Peyer's patch (tissue), 4 donors: Measurements from ENCODE around the gene LRCOL1.

Source experiments
- POLR2A ChIP-seq, 2 donors: fragments of 450-650 bp; IDR thresholded peaks; one replicate each; pipeline ENCODE4 v1.5.1; 2017; ENCODE audit warnings: antibody characterized with exemption in 2 of 2, mild to moderate bottlenecking in 2 of 2, moderate library complexity in 2 of 2
- TF ChIP-seq, protein P1 (sequence below), 6 experiments: fragments of 450-650 bp in 4 of 6; fragments of 200-600 bp in 2 of 6; sonication (generic) in 1 of 6; IDR thresholded peaks; one replicate each; pipeline ENCODE4 v1.5.1; 2017 to 2019; ENCODE audit warnings: antibody characterized with exemption in 6 of 6, mild to moderate bottlenecking in 3 of 6, moderate library complexity in 1 of 6

- TF ChIP-seq, protein P1, sequence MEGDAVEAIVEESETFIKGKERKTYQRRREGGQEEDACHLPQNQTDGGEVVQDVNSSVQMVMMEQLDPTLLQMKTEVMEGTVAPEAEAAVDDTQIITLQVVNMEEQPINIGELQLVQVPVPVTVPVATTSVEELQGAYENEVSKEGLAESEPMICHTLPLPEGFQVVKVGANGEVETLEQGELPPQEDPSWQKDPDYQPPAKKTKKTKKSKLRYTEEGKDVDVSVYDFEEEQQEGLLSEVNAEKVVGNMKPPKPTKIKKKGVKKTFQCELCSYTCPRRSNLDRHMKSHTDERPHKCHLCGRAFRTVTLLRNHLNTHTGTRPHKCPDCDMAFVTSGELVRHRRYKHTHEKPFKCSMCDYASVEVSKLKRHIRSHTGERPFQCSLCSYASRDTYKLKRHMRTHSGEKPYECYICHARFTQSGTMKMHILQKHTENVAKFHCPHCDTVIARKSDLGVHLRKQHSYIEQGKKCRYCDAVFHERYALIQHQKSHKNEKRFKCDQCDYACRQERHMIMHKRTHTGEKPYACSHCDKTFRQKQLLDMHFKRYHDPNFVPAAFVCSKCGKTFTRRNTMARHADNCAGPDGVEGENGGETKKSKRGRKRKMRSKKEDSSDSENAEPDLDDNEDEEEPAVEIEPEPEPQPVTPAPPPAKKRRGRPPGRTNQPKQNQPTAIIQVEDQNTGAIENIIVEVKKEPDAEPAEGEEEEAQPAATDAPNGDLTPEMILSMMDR (IDR thresholded peaks at IDR 0.05) = no peak
- no peak for TF ChIP-seq POLR2A (IDR thresholded peaks at IDR 0.05)
Observed at GRCh38 chr12:132610866-132611602, 652 bp upstream of the LRCOL1 start.
